ENCODE measurements around the gene ARL14EPL. TPM values are rescaled to one million over a fixed set of nuclear protein-coding genes. Genes with fewer than 3 reads are reported as not detected.
"Not testable (repeated sequence)": the region's sequence is repeated elsewhere in the genome, so short reads cannot be mapped to it uniquely, and the experiment has no call there.

Gene ARL14EPL
- total RNA-seq, 1 donor from 2014 or later: not detected

- no peak for DNase-seq (ENCODE audit: low spot score)
These were observed 14.6 kb downstream of the ARL14EPL start for GRCh38 chr5:116046823-116047222.

- DNase-seq (ENCODE audit: low spot score): no peak
These were observed 26.2 kb downstream of the ARL14EPL start for GRCh38 chr5:116058346-116058936.

- no peak for DNase-seq (ENCODE audit: low spot score)
These were observed 30.1 kb downstream of the ARL14EPL start for GRCh38 chr5:116062352-116062751.

GRCh38 chr5:116063950-116064349, 31.7 kb downstream of the ARL14EPL start:
- DNase-seq (ENCODE audit: low spot score): no peak

GRCh38 chr5:116068028-116068632, 35.9 kb downstream of the ARL14EPL start:
- DNase-seq (ENCODE audit: low spot score): peak; percentile 49

GRCh38 chr5:116071211-116071610, 38.9 kb downstream of the ARL14EPL start:
- no peak for DNase-seq (ENCODE audit: low spot score)

- no peak for DNase-seq (ENCODE audit: low spot score)
These were observed 43.0 kb downstream of the ARL14EPL start for GRCh38 chr5:116075191-116075831.

- DNase-seq (ENCODE audit: low spot score): no peak
These were observed 44.2 kb downstream of the ARL14EPL start for GRCh38 chr5:116076496-116076895.

- no peak for DNase-seq (ENCODE audit: low spot score)
These were observed 45.9 kb downstream of the ARL14EPL start for GRCh38 chr5:116078199-116078598.

GRCh38 chr5:116084287-116084691, 52.0 kb downstream of the ARL14EPL start:
- DNase-seq (ENCODE audit: low spot score): no peak

GRCh38 chr5:116084871-116085715, 52.8 kb downstream of the ARL14EPL start, which contains the start of gene COMMD10:
Gene COMMD10 (plus strand): TSS chr5:116085025.
- DNase-seq (ENCODE audit: low spot score): peak; percentile 80

- not testable (repeated sequence) for DNase-seq (ENCODE audit: low spot score)
These were observed 54.0 kb downstream of the ARL14EPL start for GRCh38 chr5:116086309-116086708.

- DNase-seq (ENCODE audit: low spot score): no peak
These were observed 55.8 kb downstream of the ARL14EPL start for GRCh38 chr5:116088062-116088461.

- DNase-seq (ENCODE audit: low spot score): no peak
These were observed 58.0 kb downstream of the ARL14EPL start for GRCh38 chr5:116090302-116090701.

GRCh38 chr5:116091416-116091815, 59.1 kb downstream of the ARL14EPL start:
- no peak for DNase-seq (ENCODE audit: low spot score)

- DNase-seq (ENCODE audit: low spot score): no peak
These were observed 65.0 kb downstream of the ARL14EPL start for GRCh38 chr5:116097301-116097700.

GRCh38 chr5:116098998-116099397, 66.7 kb downstream of the ARL14EPL start:
- no peak for DNase-seq (ENCODE audit: low spot score)

GRCh38 chr5:116104941-116105340, 72.7 kb downstream of the ARL14EPL start:
- DNase-seq (ENCODE audit: low spot score): not testable (repeated sequence)
